GM21529 (cell line): ENCODE results near the gene EVC.

ENCODE experiments used
- ATAC-seq: cut with Tn5 transposase; IDR thresholded peaks from one replicate; pipeline ENCODE4 v1.9.1; 2021; ENCODE audit not compliant: unreplicated experiment

EVC gene

GRCh38 chr4:5784021-5784420 lies 73.0 kb downstream of the EVC start:
- ATAC-seq, result no peak

GRCh38 chr4:5784960-5785611 lies 74.1 kb downstream of the EVC start:
- no peak for ATAC-seq

DNA sequence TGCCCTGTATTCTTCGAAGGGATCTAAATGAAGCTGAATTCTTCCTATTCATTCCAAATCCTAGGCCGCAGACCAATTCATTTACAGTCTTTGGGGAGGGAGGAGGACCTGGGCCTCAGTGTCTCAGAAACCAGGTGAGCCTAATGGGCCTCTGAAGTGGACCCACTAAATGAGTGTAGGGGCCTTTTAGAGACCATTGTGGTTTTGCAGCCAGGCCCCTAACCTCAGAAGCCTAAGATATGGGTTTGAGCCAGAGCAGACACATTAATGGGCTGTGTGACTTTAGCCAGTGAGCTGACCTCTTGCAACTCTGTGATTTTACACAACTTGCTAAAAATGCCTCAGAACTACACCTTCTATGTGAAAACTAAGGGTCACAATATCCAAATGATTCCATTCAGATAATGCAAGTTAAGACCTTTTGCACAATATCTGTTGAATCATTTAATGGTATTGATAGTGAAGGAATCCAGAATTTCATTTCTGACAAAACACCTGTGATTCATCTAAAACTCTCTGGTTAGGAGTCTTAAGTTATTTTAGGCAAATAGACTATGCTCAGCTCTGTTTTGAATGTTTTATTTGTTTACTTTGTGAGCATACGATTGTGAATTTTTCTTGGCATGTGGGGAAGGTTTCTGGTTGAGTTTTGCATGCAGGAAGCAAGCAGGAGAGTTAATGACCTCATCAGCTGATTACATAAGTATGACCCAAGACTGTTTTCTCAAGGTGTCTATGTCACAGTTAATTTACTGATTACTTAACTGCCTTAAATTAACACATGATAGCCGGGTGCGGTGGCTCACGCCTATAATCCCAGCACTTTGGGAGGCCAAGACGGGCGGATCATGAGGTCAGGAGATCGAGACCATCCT lies 75.0 kb downstream of the EVC start:
- ATAC-seq, result no peak

GRCh38 chr4:5787311-5787710 lies 76.3 kb downstream of the EVC start:
- ATAC-seq, result no peak

DNA sequence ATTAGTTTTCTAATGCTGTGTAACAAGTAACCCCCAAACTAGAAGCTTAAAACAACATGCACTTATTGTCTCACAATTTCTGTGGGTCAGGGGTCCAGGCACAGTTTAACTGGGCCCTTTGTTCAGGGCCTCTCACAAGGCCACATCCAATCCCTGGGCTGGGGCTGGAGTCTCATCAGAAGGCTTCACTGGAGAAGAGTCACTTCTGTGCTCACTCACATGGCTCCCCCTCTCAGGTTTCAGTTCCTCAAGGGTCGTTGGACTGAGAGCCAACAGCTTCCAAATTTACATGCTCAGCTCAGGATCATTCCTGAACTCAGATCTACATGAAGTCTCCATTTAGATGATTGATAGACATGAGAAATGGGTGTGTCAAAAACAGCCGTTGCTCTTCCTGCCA lies 77.1 kb downstream of the EVC start:
- no peak for ATAC-seq

GRCh38 chr4:5789141-5789540 lies 78.1 kb downstream of the EVC start:
- ATAC-seq, result no peak

GRCh38 chr4:5790546-5790857 lies 79.5 kb downstream of the EVC start:
- no peak for ATAC-seq

GRCh38 chr4:5791654-5792053 lies 80.7 kb downstream of the EVC start:
- ATAC-seq, result no peak

- no peak for ATAC-seq
Observed at GRCh38 chr4:5793514-5793913, 82.5 kb downstream of the EVC start.

DNA sequence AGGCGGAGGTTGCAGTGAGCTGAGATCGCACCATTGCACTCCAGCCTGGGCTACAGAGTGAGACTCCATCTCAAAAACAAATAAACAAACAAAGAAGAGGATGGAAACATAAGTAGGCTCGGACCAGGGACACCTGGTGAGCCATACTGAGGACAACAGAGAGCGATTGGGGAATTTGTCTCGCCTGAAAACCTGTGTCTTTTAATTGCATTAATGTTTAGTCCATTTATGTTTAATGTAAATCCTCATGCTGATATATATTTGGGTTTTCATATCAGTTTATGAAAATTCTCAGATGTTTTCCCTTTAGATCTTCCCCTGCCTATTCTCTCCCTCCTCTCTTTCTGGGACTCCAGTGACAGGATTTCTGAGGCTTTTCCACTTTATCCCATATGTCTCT lies 84.6 kb downstream of the EVC start:
- ATAC-seq, result no peak

GRCh38 chr4:5796976-5797375 lies 86.0 kb downstream of the EVC start:
- no peak for ATAC-seq

DNA sequence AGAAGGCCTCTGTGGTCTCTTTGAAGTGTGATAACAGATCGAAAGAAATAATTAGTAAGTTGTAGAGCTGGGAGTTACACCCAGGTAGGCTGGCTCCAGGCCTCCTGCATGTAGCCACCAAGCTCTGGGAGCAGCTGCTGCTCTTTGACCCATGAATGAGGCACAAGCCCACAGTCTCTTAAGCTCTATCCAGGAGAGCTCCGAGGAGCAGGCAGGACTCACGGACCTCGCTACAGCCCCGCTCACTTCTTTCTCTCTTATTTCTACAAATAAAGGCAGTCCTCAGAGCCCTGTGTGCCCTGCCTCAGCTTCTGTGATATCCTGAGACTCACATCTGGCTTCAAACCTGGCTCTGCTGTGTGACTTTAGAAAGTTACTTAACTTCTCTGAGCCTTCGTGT lies 86.9 kb downstream of the EVC start:
- ATAC-seq, result no peak

- no peak for ATAC-seq
Observed at GRCh38 chr4:5798462-5798861, 87.5 kb downstream of the EVC start.

DNA sequence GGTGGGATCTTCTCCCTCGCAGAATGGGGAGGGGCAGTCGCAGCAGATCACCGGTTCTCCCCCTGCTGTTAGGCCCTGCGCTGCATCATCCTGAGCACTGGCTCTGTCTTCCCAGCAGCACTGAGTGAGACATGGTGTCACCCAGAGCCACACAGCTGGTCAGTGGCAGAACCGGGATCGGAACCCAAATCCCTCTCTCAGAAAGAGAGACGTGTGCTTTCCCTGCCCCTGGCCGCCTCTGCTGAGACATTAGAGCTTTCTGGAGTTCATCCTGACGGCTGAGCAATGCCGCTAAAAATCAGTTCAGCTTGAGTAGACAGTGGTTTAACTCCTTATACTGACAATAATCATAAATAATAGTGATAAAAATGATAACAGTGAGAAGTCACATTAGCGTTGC lies 87.9 kb downstream of the EVC start:
- no peak for ATAC-seq

DNA sequence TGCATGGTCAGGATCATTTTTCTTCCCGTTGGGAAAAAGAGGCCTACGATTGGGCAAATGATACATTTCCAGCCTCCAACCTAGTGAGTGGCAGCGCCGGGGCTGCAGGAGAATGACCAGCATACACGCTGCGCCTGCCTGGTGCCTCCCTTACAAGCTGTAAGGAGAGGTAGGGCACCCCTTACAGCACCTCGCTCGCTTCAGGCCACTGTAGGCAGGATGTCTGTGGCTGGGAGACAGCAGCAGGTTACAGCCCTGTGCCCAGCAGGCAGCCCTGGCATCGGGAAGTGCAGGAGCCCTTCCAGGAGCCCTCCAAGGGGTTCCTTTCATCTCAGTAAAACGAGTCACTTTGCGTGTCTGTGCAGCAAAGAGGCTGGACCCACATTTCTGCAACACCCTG lies 88.4 kb downstream of the EVC start:
- ATAC-seq, result no peak

GRCh38 chr4:5800496-5800895 lies 89.5 kb downstream of the EVC start:
- no peak for ATAC-seq

- ATAC-seq, result no peak
Observed at GRCh38 chr4:5801696-5802095, 90.7 kb downstream of the EVC start.

DNA sequence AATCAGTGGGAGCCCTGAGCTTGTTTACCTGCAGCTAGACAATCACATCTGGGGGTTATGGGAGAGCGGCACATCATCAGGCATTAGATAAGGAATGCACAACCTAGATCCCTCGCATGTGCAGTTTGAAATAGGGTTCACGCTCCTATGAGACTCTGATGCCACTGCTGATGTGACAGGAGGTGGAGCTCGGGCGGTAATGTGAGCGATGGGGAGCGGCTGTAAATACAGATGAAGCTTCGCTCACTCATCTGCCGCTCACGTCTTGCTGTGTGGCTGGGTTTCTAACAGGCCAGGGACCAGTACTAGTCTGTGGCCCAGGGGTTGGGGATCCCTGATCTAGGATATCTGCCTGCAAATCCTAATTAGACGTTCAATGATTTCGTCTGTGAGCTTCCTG lies 91.6 kb downstream of the EVC start:
- ATAC-seq, result no peak

GRCh38 chr4:5804656-5805055 lies 93.7 kb downstream of the EVC start:
- no peak for ATAC-seq

GRCh38 chr4:5805270-5805669 lies 94.3 kb downstream of the EVC start:
- ATAC-seq, result no peak

DNA sequence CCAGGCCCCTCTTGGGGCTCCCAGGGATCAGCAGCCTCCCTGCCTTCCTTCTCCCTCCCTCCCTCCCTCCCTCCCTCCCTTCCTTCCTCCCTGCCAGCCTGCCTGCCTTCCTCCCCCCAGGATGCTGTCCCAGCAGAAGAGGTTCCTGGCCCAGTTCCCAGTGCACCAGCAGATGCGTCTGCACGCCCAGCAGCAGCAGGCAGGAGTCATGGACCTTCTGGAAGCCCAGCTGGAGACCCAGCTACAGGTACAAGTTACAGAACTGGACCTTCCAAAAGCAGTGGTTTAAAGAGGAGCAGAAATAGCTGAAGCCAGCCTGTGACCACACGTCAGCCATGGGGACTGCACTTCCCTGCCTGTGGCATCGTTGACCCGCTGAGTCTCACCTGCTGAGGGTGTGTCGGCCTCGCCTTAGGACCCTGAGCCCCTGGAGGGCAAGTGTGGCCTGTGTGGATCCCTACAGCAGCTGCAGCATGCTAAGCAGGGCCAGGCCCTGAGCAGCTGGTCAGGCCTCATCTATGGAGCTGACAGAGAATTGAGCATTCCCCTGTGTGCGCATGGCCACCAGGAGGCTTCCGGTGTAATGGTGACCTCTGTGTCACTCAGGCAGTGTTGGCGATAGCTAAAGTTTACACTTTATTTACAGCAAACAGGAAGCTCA lies 97.2 kb downstream of the EVC start:
- no peak for ATAC-seq

- ATAC-seq, result no peak
Observed at GRCh38 chr4:5809216-5809776, 98.3 kb downstream of the EVC start.
